MV-4-11 (cell line): Measurements from ENCODE around the gene CCDC197.

Experiments used
- DNase-seq: peaks from one replicate; lab custom pipeline; 2025; lab: John Stamatoyannopoulos, UW

CCDC197 gene

DNA sequence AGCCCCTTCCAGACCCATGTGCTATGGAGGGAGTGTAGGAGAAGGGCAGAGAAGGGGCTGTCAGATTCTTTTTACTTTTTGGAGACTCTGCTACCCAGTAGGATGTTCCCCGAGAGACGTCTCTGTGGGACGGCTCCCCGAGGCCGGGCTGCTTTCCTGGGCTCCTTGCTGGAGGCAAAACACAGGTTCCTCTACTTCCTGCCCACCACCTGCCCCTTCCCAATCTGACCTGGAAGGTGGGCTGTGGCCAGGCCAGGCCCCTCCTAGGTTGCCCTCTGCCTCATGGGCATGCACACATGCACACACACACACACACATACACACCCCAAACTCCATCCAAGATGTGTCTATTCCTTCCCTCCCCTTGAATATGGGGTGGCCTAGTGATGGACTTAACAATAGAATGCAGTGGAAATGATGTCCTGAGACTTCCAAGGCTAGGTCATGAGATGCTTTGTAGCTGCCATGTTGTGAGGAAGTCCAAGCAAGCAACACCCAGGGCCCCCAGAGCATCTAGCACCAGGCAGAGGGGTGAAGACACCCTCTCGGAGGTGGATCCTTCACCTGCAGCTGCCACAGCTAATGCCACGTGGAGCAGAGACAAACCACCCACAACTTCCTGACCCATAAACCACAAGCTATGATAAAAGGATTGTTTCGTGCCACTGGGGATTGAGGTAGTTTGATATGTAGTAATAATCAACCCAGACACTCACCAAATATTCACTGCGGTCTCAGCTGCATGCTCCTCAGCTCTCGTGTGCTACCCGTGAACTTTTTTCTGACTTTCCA is 19.1 kb upstream of the CCDC197 start:
- no peak for DNase-seq

DNA sequence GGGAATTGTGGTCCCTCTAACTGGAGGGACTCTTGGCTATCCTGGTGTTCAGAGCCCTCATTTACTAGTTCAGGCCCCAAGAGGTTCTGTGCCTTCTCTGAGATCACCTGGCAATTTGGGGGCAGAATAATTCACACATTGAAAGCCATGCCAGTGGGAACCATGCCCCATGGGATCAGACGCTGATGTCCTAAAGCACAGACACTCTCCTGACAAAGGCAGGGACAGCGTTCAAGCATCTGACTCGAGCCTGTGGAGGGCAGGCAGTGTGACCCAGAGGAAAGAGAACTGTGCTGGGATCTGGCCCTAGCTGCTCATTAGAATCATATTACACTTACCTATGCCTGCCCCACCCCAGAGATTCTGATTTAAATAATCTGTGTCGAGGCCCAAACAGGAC is 18.4 kb upstream of the CCDC197 start:
- DNase-seq: no peak

DNA sequence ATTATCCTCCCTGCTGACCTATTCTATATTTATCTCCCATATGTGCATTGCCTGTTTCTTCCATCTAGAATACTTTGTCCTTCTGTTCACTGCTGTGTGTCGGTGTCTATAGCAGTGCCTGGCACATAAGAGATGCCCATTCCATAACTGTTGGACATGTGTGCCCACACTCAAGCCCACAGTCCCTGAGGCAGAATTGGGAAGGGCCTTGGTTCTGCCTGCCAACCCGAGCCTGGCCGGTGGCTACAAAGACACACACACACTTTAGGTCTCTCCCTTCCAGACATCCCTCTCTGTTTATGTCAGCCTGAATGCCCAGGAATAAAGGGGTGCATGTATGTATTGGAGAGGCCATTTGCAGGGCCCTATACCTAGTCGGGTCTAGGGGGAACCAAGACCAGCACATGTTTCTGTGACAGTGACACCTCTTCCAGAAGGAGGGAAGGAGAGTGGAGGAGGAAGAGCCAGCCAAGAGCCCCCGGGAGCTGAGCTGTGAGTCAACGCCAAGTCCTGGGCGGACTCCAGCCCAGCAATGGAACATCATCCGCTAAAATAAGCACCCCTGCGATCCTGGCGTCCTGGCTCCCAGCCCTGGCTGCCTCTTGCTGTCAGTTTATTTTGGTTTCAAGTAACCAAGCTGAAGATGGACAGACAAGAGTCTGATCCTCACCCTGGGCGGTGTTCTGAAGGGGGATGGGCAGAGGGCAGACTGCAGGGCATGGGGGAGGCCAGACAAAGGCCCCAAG is 16.5 kb upstream of the CCDC197 start:
- no peak for DNase-seq

DNA sequence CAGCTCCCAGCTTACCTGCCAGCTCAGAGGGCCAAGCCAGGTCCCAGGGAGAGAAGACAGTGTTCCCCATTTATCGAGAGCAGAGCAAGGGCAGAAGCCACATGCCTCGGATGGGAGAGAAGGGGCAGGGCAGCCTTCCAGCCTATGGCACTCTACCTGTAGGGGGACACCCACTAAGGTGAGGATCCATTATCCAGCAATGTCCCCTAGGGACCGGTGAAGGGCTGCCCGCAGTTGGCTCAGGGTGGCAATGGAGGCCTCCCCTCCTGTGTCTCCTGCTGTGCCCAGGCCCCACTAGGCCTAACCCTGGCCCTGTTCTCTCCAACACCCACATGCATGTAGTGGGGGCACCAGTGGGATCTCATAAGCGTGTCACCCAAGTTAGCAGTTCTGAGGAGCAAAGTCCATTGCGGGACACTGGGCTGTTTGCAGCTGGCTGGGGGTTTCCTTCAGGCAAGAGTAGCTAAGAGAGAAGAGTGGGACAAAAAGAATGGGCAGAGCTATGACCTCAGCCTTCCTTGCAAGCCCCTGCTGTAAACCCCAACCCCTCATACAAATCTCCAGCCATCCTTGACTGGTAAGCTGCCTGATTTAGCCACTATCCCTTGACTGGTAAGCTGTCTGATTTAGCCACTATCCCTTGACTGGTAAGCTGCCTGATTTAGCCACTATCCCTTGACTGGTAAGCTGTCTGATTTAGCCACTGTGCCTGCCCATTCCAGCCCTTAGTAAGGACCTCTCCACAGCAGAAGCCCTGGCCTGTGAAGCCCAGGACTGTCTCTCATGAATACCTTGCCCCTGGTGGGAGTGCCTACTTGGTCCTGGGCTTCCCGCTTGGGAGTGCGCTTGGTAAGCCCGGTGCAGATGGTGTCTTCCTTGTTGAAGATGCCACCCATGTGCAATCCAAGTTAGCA is 15.5 kb upstream of the CCDC197 start:
- DNase-seq: no peak

DNA sequence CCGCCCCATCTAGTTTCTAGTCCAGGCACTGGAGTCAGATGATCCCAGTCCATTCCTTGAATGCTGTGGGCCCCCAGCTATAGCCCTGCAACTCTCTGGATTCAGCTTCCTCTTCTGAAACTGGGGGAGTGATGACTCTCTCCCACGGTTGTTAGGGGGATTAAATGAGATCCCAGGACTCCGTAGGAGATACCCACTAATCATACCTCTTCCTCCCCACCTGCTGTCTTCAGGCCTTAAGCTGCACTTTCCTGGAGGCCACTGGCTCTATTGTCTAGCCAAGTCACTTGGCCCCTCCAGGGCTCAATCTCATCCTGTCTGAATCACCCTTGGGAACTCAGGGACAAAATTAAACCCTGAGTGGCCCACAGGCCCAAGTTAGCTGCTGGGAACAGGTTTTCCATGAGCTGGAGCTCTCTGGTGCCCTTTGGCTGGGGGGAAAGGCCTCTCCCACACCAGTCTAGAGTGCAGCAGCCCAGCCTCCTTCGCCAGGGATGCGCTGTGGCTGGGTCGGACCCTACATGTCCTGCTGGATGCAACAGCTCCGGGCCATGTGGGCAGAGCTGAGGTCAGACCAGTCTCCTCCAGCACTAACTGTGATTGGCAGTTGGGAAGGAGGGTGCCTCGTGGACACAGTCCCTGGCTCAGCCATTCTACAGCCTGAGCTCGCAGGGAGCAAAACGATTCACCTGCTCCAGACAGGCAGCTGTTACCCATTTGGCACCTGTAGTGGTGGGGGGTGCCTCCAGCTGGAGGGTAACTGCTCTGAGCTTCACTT is 14.7 kb upstream of the CCDC197 start:
- DNase-seq: peak; percentile 21

DNA sequence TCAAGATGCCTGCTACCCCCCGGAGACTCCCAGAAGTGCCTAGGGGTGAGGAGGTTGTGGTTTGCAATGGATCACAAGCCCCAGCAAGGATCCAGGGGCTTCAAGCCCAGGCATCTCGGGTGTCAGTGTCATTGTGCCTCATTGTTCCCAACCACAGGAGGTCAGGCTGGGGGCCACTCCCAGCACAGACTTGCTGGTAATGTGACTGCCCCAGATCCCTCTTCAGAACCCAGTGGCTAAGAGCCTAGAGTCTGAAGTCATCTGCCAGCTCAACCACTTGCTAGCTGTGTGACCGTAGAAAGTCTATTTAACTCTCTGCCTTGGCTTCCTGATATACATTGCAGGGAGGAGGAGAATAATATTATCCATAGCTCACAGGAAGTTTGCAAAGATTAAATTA is 13.0 kb upstream of the CCDC197 start:
- no peak for DNase-seq

DNA sequence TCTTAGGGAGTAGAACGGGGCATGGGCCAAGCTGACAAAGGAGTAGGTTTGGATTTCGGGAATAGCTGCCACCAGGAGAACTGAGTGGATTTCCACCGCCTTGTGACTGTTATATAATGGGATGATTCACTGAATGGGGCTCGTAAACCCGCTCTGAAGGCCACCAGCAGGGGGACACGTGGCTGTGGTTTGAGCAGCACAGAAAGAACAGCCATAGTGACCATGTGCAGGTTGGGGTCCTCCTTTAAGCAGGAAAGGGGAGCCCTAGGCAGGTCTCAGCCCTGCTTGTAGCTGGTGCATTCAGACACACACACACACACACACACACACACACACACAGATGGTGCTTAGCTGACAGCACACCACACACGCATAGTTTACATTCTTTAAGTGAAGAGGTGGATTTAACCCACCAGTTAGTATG is 12.1 kb upstream of the CCDC197 start:
- DNase-seq: peak; percentile 36

DNA sequence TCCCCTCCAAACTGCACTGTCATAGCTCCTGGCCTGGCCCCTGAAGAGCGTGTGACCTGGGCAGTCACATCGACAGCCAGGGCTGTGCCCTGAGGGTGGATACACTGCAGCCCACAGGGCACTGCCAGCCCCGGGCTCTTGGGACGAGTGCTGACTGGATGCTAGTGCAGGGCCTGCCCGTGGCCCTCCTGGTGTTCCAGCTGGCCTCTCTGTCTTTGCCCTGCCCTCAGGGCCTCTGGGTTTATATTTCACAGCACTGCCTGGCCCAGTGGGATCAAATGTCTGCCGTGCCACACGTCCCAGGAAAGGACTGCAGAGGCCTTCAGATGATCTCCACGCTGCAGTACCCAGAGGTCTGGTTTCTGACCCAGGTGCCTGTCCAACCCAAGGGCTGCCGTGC is 10.1 kb upstream of the CCDC197 start:
- no peak for DNase-seq

DNA sequence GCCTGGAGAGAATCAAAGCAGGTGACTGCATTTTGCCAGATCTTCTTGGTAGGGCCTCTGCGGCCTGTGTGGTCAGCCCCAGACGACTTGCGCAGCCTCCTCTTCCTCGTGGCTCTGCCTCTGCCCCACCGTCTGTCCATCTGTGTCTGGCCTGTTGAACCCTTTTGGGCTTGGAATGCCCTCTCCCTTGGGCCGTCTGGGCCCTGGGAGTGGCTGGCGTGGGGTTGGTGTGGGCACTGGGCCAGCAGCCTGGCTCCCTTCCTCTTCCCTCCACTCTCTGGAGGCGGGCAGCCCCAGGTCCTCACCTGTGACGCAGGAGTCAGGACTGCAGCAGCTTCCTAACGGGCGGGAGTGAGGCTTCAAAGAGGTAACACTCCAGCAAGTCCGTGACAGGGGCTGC is 9.7 kb upstream of the CCDC197 start:
- no peak for DNase-seq

DNA sequence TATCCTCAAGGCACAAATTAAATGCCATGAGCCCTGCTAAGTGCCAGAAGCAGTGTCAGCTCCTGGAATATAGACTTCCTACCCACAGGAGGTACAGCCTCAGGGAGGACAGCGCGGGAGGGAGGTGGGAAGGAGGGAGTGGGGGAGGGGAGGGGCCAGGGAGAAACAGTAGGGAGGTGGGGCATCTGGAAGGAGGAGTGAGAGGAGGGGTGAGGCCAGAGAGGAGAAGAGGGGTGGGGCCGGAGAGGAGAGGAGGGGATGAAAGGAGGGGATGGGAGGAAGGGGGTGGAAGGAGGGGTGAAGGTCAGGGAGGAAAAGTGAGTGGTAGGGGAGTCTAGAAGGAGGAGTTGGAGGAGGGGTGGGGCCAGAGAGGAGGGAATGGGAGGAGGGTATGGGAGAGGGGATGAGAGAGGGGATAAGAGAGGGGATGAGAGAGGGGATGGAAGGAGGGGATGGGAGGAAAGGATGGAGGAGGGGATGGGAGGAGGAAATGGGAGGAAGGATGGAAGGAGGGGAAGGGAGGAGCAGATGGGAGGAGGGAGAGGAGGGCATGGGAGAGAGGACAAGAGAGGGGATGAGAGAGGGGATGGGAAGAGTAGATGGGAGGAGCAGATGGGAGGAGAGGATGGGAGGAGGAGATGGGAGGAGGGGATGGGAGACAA is 9.2 kb upstream of the CCDC197 start:
- DNase-seq: no peak

DNA sequence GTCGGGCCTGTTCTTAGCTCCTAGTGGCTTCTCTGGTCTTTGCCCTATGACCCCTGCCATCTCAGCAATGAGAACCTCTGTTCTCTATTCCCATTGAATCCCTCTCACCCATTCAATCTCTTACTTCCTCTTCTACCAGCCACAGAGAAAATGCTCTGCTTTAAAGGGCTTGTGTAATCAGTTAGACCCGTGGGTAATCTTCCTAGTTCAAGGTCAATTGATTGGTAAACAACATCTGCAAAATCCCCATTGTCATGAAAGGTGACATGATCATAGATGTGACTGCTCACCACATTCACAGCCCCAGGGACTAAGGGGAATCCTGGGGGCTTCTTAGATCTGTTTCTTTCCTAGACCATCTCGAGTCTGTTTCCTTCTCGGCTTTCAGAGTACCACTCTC is 7.2 kb upstream of the CCDC197 start:
- peak; percentile 78 for DNase-seq

DNA sequence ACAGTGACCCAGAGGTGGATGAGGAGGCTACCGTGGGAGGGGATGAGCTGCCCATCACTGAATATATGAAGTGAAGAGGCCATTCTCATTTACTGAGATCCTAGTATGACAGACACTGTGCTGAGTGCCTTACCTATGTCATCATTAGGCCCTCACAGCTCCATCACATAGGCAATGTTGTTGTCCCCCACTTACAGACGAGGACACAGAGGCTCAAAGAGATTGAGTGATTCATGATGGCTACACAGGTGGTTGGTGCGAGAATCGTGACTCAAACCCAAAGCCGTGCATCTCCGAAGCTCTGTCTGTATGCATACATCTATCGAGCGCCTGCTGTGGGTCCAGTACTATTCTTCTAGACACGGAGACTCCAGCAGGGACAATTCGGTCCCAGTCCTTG is 5.9 kb upstream of the CCDC197 start:
- no peak for DNase-seq

DNA sequence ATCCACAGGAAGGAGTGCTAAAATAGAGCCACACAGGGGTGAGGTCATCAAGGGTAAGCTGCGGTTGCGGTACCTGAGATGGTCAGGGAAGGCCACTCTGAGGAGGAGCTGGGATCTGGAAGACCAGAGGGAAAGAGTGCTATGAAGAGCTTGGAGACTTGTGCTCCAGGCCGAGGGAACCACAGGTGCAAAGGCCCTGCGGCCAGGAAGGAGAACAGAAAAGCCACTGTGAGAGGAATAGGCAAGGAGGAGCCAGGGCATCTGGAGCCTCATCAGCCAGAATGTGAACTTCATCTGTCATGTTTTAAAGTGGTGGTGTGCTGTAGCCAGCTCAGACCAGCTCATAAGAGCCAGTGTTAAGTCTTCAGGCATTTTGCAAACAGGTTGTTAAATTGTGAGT is 5.5 kb upstream of the CCDC197 start:
- no peak for DNase-seq

DNA sequence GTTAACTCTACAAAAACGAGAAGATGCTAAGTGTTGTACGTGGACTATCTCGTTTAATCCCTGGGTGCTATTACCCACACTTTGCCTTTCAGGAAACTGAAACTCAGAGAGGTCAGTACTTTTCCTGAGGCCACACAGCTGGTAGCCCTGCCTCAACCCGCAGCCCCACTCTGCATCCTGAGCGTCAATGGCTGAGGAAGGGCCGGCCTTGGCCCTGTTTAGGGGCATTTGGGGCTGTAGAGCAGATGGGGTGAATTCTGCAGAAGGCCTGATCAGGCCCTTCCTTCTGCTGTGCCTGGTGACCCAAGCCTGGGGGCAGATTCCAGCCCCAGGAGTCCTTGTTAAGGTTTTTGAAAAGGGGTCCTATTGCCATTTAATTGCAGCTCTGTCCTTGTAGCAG is 3.7 kb upstream of the CCDC197 start:
- no peak for DNase-seq

DNA sequence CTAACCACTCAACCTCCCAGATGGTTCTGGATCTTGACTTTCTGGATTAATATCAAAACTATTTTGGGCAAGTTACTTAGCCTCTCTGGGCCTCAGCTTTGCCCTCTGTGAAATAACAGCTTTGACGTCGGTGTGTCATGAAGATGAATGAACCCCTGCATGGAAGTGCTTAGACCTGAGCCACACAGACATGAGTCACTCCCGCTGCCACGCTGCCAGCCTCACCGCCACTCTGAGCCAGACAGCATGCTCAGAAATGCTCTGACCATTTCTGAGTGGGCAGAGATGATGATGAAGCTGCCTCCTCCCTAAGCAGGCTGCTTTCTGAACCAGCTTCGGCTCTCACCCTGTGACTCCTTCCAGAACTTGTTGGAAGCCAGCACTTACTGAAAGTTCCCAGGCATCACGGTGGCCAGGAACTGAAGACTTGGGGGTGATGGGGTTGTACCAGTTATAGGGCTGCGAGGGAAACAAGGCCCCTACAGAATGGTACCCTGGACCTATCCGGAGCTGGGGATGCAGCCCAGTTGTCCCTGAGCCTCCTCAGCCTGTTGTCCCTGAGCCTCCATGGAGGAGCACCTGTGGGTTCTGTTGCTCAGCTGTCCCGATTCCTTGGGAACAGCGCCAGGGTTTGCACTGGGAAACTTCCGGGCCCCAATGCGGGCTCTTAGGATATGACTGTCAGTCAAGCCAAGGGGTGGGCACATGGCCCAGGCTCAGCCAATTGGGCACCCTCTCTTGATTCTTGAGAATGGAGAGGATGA is 2.0 kb upstream of the CCDC197 start:
- peak; percentile 44 for DNase-seq

DNA sequence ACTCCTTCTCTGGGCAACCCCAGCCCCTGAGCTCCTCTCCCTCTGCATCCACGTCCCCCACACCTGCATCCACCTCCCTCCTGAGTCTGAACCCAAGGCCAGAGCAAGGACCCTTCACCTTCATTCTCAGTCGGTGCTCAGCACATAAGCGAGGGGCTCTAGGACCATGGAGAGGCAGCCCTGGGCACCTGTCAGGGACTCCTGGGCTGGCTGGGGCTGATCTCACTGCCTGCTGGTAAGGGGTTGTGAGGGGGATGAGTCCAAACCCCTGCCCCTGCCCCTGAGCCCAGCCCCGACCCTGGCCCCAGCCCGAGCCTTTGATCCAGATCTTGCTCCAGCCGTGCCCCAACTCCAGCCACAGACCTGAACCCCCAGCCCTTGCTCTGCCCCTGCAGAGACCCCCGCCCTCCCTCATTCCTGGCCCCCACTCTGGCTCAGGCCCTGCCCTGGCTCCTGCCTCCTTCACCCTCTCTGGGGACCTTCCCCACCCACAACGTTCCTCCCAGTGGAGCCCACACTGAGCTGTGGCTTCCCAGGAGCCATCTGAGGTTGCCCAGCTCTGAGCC is 888 bp upstream of the CCDC197 start:
- DNase-seq: no peak

DNA sequence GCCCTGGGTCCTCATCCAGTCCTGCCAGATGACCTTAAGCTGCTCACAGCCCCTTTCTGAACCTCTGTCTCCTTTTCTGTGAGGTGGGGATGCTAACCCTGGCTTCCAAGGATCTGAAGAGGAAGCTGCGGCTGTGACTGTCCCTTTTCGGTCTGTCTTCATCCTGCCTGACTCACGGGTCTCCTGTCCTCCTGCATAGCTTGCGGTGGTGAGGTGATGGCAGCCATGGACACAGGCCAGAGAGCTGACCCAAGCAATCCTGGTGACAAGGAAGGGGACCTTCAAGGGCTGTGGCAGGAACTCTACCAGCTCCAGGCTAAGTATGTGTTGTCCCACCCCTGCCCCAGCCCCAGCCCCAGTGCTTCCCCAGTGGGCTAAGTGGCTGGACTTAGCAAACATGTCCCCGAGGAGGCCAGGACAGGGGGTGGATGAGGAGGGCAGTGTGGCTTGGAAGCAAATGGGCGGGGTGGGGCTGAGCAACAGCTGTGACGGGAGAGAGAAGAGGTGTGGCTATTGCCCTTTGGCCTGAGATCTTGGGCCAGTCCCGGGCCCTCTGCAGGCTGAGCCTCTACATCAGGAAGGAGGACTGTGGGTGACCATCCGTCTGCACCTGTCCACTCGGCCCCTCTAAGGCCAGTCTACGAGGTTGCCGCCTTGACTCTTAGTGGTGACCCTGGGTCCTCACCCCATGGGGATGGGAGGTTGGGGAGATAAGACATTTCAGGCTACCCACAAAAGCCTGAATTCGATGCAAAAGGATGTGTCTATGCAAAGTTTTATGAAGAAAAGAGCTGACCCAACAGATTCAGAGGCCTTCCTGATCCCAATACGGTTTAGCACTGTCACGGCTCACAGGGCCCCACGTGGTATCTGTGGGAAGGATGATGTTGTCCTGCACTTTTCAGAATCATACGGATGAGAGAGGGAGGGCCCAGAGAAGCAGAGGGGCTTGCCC is 1.1 kb downstream of the CCDC197 start:
- DNase-seq: no peak

DNA sequence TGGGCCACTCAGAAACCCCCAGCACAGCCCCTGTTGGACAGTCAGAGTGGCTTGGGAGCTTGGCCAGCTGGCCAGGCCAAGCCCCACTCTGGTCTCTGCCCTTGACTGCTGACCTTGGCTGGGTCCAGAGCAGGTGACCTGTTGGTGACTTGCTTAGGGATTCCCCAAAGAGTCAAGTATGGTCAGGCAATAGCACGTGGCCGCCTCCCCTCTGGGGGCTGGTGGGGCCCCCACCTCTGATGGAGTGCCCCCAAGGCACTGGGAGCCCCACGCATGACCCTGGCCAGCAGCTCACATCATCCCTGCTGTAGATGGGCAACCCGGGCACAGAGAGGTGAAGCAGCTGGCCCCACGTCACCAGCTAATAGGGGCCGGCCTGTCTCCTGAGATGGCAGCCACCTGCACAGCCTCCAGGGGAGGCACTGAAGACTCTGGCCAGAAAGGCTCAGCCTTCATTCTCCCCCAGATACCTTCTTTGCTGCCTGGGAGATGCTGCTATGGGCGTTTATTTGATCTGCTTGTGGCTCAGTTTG is 1.8 kb downstream of the CCDC197 start:
- DNase-seq: no peak

DNA sequence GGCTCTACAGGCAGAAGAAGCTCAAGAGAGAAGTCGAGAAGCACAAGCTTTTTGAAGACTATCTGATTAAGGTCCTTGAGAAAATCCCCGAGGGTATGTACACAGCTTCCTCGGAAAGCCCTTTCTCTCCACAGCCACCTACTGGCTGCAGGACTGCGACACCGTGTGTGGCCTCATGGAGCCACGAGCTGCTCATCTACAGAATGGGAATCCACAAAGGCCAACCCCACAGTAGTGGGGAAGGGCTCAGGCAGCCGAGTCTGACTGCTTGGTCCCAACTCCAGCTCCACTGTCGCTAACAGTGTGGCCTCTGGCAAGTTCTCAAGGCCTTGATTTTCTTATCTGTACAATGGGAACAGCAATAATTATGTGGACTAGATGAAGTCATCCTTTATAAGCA is 2.5 kb downstream of the CCDC197 start:
- DNase-seq: no peak
